ENCODE measurements around the gene TFB2M. TPM values are rescaled to one million over a fixed set of nuclear protein-coding genes. Genes with fewer than 3 reads are reported as not detected.

Gene TFB2M
- total and polyA plus RNA-seq, 8 donors, result 4.7 to 34.8 (median 10.9) TPM

GRCh38 chr1:246526915-246527314 is 39.1 kb downstream of the TFB2M start:
- no peak for DNase-seq
- Histone ChIP-seq H3K27ac (no peak overlapping the region), H3K4me1 (no peaks in the 10 kb centered on the region), H3K4me3 (no peak overlapping the region), H3K9me3 (peaks cover 0 to 20% (median 15%) of the 10 kb centered on the region in 4 donors), H3K27me3 (no peaks in the 10 kb centered on the region), H3K36me3 (no peaks in the 10 kb centered on the region)
- intact Hi-C loops (cut with DNase I; ENCODE audit: low total_unique reads), result no loop called here
- WGBS, 5 donors, result 72 to 87% (median 75%) methylated on average over 6 to 7 of the region's 7 CpGs
- TF ChIP-seq POLR2AphosphoS5 (IDR thresholded peaks at IDR 0.05) (no peak), EP300 (IDR thresholded peaks at IDR 0.05) (no peak), POLR2A (IDR thresholded peaks at IDR 0.05) (no peak)
- TF ChIP-seq, protein P1, sequence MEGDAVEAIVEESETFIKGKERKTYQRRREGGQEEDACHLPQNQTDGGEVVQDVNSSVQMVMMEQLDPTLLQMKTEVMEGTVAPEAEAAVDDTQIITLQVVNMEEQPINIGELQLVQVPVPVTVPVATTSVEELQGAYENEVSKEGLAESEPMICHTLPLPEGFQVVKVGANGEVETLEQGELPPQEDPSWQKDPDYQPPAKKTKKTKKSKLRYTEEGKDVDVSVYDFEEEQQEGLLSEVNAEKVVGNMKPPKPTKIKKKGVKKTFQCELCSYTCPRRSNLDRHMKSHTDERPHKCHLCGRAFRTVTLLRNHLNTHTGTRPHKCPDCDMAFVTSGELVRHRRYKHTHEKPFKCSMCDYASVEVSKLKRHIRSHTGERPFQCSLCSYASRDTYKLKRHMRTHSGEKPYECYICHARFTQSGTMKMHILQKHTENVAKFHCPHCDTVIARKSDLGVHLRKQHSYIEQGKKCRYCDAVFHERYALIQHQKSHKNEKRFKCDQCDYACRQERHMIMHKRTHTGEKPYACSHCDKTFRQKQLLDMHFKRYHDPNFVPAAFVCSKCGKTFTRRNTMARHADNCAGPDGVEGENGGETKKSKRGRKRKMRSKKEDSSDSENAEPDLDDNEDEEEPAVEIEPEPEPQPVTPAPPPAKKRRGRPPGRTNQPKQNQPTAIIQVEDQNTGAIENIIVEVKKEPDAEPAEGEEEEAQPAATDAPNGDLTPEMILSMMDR (IDR thresholded peaks at IDR 0.05), result no peak

- no peaks in the 10 kb centered on the region for H3K27me3 ChIP-seq
- H3K9me3 ChIP-seq, result peaks cover 0 to 19% (median 14%) of the 10 kb centered on the region in 4 donors
- no peaks in the 10 kb centered on the region for H3K4me1 ChIP-seq
- 81 to 88% (median 87%) methylated on average over 4 of the region's 4 CpGs for WGBS, 5 donors
- no peaks in the 10 kb centered on the region for H3K36me3 ChIP-seq
- H3K27ac ChIP-seq, result no peak overlapping the region
- H3K4me3 ChIP-seq, result no peak overlapping the region
- TF ChIP-seq POLR2A (IDR thresholded peaks at IDR 0.05), result no peak
- TF ChIP-seq EP300 (IDR thresholded peaks at IDR 0.05), result no peak
- TF ChIP-seq, protein P1 (IDR thresholded peaks at IDR 0.05), result no peak
- no peak for TF ChIP-seq POLR2AphosphoS5 (IDR thresholded peaks at IDR 0.05)
- no peak for DNase-seq
- intact Hi-C loops (cut with DNase I; ENCODE audit: low total_unique reads), result no loop called here
Measured at GRCh38 chr1:246526380-246526779, 39.7 kb downstream of the TFB2M start.

DNA sequence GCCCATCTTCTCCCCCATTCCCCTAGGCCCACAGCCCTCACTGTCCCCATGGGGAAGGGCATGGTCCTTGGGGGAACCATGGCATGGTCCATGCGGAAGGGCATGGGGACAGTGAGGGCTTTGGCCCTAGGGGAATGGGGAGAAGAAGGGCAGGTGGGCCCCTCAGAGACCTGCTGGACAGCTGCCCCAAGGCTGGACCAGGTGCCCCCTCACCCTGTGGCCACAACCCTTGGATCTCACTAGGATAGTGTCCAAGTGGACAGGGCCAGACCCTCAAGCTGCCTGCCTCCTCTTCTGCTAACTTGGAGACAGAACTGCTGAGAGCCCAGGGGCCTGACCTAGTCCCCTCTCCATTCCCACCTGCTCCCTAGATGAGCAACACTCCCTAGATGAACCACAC is 46.5 kb downstream of the TFB2M start:
- Histone ChIP-seq H3K36me3 (no peaks in the 10 kb centered on the region), H3K4me1 (no peaks in the 10 kb centered on the region), H3K4me3 (no peak overlapping the region), H3K27ac (no peak overlapping the region), H3K27me3 (no peaks in the 10 kb centered on the region), H3K9me3 (peaks cover 4 to 34% (median 25%) of the 10 kb centered on the region in 4 donors)
- no peak for DNase-seq
- TF ChIP-seq, protein P1 (IDR thresholded peaks at IDR 0.05), result no peak
- intact Hi-C loops (cut with DNase I; ENCODE audit: low total_unique reads), result no loop called here
- WGBS, 5 donors, result 86 to 100% (median 100%) methylated on average over 1 of the region's 1 CpG

DNA sequence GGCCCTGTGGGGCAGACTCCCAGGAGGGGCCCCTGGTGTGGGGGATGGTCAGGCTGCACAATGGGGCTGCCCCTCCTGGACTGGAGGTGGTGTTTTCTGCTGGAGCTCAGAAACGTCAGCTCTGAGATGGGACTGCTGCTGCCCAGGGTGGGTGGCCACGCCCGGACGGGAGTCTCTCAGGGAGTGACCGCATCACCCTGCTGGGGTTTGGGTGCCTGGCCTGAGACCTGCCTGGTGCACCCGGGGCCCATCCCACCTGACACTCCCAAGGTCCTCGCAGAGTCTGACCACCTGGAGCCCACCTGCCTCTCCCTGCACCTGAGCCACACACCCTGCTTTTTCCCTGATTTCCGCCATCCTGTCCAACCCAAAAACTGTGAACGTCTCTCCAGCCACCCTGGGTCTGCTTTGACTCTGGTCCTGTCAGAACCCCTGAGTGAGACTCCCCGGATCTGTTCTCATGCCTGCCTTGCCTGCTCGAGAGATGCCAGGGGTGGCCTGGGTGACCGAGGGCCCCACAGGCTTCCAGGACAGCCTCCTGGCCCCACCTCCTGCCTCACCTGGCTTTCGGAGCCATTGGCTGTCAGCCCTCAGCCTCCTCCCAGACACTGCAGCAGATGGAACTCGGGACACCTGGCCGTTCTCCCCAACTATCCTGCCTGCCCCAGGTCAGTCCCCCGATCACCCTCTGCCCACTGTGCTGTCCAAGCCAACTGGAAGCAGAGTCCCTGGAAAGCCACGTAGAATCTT is 47.4 kb downstream of the TFB2M start:
- no peak for DNase-seq
- H3K27ac ChIP-seq, result no peak overlapping the region
- H3K4me1 ChIP-seq, result no peaks in the 10 kb centered on the region
- 85 to 93% (median 87%) methylated on average over 8 to 17 of the region's 17 CpGs for WGBS, 5 donors
- no peak overlapping the region for H3K4me3 ChIP-seq
- intact Hi-C loops (cut with DNase I; ENCODE audit: low total_unique reads), result no loop called here
- H3K36me3 ChIP-seq, result no peaks in the 10 kb centered on the region
- no peaks in the 10 kb centered on the region for H3K27me3 ChIP-seq
- H3K9me3 ChIP-seq, result peaks cover 4 to 41% (median 33%) of the 10 kb centered on the region in 4 donors
- TF ChIP-seq, protein P1 (IDR thresholded peaks at IDR 0.05), result no peak
- no peak for TF ChIP-seq POLR2A (IDR thresholded peaks at IDR 0.05)
- TF ChIP-seq EP300 (IDR thresholded peaks at IDR 0.05), result no peak
- no peak for TF ChIP-seq POLR2AphosphoS5 (IDR thresholded peaks at IDR 0.05)

All from stomach (tissue), 9 donors.